Activated naive CD8-positive, alpha-beta T cell treated with anti-CD3 and anti-CD28 coated beads, Interleukin-2, amount 50 U/mL, for 16 hours (primary cell): Measurements from ENCODE around the gene PMM1.
"Not testable (repeated sequence)": the region's sequence is repeated elsewhere in the genome, so short reads cannot be mapped to it uniquely, and the experiment has no call there.

Source experiments
- DNase-seq: peaks from one replicate; pipeline ENCODE4 v3.0.0-alpha.2; 2020; ENCODE audit warnings: low read depth, low spot score

Gene PMM1

DNA sequence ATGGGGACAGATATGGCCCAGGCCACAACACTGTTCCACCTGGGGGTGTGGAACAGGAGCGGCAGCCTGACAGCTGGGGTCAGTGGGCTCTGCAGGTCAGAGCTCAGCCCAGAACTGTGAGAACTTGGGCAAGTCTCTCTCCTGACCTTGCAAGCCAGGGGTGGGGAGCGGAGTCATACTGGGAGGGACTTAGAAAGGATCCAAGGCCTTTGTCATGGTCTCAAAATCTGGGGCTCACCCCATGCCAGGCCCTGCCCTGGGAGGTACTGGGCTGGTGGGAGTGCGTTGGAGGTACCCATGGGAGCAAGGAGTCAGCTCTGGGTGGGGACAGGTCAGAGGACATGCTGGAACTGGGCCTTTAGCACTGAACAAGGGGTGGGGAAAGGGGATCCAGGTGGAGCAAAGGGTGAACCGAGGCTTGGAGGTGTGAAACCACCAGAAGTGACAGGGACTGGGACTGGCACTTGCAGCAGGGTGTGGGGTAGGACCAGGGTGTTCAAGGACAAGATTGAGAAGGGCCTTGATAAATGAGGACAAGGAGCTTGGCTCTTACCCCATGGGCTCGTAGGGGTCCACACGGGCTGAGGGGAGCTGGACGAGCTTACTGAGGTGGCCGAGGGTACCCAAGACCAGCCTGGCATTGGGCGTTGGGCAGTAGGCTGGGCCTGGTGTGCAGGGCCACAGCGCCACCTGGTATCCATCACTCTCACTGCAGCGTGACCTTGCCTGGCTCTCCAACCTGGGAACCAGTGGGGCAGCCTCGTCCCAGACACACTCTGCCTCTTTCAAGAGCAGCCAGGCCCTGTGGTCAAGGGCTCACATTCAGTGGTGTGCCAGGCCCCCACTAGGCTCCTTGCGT, 7.4 kb upstream of the PMM1 start:
- DNase-seq = no peak

DNA sequence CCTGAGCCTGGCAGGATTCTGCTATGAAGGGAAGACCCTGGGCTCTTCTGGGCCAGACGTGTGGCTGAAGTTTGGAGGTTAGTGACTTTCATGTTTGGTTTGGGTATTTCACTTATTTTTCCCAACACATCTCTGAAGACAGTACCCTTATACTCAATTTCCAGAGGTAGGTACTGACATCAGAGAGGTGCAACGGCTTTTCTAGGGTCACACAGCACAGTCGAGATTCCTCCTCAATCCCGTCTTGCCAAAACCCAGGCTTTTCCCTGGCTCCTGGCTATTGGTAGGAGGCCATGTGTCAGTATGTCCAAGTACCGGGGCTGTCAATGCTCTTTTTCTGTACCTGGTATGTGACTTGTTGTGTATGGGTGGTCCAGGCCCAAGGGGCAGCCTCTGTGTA, 6.1 kb upstream of the PMM1 start:
- DNase-seq = no peak

DNA sequence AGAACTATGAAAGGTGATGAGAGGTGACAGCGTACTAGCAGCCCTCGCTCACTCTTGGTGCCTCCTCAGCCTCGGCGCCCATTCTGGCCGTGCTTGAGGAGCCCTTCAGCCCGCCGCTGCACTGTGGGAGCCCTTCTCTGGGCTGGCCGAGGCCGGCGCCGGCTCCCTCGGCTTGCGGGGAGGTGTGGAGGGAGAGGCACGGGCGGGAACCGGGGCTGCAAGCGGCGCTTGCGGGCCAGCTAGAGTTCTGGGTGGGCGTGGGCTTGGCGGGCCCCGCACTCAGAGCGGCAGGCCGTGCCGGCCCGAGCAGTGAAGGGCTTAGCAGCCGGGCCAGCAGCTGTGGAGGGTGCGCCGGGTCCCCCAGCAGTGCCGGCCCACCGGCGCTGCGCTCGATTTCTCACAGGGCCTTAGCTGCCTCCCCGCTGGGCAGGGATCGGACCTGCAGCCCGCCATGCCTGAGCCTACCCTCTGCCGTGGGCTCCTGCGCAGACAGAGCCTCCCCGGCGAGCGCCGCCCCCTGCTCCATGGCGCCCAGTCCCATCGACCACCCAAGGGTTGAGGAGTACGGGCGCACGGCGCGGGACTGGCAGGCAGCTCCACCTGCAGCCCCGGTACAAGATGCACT, 3.8 kb upstream of the PMM1 start:
- DNase-seq = not testable (repeated sequence)

DNA sequence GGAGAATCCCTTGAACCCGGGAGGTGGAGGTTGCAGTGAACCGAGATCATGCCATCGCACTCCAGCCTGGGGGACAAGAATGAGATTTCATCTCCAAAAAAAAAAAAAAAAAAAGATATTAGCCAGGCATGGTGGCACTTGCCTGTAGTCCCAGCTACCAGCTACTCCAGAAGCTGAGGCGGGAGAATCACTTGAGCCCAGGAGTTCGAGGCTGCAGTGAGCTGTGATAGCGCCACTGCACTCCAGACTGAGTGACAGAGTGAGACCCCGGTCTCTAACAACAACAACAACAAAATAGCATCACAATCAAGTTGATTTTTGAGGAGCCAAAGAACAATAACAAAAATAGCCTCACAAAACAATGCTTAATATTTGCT, 2.3 kb downstream of the PMM1 start:
- no peak for DNase-seq

DNA sequence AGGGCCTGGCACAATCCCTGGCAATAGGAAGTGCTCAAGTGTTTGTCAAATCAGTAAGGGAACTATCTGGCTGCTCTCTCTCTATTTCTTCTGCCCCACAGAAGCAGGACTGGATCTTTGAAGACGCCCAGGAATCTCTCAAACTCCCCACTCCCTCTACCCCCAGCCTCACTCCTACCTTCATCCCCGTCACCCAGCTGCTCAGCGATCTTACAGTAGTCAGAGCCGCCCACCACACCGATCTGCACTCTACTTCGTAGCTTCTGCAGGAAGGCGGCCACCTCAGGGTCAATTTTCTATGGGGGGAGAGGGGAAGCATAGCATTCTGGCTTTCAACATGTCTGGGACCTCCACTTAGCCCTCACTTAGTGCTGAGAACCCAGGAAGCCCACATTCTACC, 3.7 kb downstream of the PMM1 start:
- DNase-seq = no peak

DNA sequence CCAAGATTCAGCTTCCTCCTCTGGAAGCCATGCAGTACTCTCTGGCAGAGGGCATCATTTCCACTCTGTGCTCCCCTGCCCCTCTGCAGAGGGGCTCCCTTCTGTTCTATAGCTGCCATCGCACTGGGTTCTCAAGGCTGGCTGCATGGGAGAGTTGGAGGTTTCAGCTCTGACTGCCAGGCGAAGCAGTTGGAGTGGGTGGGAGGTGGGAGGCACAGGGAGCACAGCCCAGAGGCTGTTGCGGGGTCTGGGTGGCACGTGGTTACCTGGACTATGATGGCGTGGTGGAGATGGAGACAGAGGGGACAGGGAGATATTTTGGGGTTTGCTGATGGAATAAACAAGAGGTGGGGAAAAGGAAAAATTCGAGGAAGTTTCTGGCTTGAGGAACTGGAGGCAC, 4.8 kb downstream of the PMM1 start:
- no peak for DNase-seq

DNA sequence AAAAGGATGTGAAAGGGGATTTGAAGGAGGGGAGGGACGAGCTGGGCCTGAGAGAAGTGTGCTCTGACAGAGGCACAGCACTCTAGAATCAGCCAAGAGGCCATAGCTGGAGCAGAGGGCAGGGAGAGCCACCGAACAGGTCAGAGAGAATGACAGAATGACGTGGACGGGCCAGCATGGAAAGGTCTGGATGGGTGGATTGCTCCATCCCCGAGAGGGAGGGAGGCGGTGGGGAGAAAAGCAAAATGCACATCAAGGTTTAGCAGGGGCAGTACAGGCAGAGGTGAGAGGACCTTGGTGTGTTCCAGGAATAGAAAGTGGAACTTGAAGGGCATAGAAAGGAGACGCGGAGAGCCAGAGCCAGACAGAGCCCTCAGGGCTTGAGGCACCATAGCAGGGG, 6.9 kb downstream of the PMM1 start:
- DNase-seq = no peak

DNA sequence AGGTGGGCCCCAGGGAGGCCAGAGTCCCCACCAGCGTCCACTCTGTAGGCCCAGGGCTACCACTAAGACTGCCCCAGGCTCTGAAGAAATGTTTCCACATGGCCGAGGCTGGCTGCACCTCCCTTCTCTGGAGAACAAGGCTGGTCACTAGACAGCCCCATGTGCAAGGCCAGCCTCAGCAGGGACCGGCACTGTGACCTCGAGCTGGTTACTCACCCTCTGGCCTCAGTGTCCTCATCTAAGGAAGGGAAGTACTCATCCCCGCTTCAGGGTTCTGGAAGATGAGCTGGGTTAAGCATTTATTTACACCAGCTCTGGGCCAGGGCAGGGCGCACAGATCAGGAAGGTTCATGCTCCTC, 9.7 kb downstream of the PMM1 start:
- DNase-seq = no peak

DNA sequence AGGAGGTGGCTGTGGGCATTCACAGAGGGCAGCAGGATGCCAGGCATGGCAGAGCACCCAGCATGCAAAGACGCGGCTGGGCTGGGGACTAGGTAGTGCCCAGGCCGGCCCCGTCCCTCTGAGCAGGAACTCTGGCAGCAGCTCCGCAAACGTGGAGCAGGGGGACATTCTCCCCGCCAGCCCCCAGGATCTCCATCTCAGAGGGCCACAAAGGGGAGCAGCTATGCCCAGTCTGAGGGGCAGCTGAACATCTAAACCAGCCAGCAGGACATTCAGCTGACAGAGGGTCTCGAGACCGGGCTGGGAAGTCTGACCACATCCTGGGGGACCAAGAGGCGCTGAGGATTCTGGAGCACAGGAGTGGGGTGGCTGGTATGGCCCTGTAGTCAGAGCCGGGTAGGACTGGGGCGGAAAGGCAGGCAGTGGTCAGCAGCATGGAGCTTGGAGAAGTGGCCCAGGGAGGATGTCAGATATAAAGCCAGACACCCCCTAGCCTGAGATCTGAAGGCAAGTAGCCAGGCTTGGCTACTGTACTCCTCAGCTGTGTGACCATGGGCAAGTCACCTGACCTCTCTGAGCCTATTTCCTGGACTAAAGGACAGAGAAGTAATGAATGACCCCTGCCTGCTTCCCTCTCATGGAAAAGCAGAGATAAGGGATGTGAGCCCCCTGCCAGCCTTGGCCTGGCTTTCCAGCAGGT, 10.2 kb downstream of the PMM1 start:
- no peak for DNase-seq

DNA sequence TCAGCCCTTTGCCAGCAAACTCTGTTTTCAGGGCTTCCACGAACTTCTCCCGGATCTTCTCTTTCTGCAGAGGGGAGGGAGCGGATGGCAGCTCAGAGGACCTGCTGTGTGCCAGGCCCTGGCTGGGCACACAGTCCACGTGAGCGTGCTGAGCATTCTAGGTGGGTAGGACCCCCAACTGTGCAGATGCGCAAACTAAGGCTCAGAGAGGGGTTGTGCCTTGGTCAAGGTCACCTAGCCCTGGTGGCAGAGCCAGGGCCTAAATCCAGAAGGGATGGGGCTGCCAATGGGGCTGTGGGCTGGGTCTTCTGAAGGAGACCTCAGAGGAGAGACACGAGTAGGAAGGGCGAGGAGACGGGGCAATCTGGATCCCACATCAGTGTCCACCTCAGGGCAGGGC, 10.8 kb downstream of the PMM1 start:
- DNase-seq = no peak

DNA sequence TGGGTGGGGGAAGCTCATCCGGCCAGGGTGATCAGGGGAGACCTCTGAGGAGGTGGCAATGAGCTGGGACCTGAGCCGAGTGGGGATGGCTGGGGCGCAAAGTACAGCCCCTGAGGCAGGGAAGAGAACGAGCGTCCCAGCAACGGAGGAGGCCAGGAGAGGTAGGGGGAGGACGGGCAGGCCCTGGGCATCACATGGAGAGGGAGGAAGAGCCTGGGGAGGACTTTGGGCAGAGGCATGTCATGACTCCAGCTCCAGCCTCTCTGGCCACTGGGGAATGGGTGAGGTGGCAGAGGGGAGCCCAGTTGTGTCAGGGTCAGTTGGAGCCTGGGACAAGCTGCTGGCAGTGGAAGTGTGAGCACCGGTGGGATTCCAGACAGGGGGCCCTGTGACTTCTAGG, 11.5 kb downstream of the PMM1 start:
- no peak for DNase-seq

DNA sequence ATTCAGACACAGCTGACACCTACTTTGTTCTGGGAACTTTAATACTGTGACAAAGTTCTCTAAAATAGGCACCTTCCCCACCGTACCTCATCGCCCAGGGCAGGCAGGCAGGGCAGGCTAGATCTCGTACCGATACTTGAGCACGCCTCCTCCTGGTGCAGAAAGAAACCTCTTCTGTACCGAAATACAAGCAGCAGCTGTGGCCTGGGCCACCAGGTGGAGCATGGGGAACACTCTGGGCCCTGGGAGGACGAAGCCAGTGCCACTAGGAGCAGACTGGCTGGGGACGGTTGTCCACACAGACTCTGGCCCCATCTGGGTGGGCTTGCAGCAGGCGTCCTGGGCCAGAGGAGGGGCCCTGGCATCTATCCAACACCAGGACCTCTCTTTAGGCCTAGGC, 12.8 kb downstream of the PMM1 start:
- DNase-seq = no peak

DNA sequence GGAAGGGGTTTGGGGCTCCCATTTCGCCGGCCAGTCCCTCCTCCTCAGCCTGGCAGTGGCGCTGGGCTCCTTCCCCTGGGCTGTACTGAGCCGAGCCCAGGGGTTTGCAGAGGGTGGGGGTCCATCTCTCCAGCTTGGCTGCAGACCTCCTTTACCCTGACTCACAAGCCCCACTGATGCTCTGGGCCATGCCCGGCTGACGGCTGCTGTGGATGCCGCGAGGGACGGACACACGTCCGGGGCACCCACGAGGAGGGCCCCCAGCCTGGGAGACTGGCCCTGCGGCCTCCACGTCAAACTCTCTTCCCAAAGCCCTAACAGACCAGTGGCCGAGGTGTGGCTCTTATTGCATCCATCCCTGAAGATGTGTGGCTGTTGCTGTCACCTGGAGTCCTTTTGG, 14.1 kb downstream of the PMM1 start:
- DNase-seq = no peak

DNA sequence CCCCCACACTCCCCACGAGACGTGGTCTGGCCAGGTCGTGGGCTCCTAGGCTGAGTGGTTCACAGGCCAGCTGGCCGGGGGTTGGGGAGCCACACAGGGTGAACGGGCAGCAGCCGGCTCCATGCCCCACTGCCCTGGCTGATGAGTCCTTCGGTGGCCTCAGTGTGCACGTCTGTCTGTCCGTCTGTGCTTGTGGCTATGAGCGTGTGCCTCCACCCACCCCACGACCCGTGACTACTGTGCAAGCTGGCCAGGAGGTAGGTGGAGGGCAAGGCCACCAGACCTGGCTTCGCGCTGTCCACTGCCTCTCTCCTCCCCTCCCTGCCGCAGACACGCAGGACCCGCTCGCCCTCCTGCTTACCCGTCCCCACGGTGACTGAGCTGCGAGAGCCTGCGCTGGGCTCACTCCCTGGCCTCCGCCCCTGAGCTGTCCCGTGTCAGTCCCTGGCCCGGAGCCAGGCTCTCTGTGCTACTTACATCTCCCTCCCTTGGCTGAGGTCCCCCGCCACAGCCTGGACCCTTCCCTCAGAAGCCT, 14.7 kb downstream of the PMM1 start:
- no peak for DNase-seq

DNA sequence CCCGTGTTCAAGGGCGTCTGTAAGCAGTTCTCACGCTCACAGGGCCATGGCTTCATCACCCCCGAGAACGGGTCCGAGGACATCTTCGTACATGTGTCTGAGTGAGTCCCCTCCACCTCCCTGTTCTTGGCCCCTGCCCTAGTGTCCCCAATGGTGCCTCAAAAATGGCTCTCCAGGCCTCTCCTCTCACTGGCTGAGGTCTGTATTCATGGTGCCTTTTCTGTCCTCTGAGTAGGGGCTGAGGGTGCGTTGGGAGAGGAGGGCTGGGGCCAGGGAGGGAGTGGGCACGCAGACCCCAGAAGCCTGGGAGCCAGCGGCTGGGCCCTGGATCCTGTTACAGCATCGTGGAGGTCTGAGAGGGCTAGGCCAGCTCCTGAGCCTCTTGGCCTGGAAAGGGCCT, 16.0 kb downstream of the PMM1 start:
- DNase-seq = no peak

DNA sequence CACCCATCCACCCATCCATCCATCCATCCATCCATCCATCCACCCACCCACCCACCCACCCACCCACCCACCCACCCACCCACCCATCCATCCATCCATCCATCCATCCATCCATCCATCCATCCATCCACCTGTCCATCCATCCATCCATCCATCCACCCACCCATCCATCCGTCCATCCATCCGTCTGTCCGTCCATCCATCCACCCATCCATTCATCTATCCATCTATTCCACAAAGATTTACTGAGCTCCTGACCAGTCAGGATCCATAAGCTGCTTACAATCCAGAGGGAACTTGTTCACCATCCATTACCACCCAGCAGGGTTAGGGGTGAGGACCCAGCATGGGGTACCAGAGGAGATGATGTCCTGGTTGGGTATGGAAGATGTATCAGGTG, 17.3 kb downstream of the PMM1 start:
- DNase-seq = not testable (repeated sequence)

DNA sequence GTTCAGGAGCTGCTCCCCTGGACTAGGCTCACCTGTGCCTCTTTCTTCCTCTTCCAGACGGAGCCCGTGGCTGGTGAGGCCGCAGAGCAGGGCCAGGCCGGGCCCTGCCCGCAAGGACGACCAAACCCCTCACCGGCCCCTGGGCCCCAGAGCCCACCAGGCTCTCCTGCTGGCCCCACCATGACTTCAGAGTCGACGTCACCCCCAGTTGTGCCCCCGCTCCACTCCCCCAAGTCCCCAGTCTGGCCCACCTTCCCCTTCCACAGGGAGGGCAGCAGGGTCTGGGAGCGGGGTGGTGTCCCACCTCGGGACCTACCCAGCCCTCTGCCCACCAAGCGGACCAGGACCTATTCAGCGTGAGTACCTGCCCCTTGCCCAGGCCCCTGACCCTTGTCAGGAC, 17.9 kb downstream of the PMM1 start:
- no peak for DNase-seq

DNA sequence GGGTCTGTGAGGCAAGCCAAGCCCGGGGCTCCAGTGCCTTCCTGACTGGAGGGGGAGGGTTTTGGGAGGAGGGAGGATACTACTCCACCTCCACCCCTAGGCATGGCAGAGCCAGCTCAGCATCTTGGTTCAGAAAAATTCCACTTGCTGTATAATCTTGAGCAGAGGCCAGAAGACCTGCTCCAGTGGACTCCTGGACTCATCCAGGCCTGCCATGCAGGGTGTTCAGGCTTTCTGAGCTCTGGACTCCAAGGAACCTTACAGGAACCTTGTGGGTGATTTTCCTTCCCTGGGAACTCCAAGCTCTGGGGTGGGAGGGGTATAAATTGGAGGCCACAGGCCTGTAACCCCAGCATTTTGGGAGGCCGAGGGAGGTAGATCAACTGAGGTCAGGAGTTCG, 19.4 kb downstream of the PMM1 start:
- DNase-seq = no peak

DNA sequence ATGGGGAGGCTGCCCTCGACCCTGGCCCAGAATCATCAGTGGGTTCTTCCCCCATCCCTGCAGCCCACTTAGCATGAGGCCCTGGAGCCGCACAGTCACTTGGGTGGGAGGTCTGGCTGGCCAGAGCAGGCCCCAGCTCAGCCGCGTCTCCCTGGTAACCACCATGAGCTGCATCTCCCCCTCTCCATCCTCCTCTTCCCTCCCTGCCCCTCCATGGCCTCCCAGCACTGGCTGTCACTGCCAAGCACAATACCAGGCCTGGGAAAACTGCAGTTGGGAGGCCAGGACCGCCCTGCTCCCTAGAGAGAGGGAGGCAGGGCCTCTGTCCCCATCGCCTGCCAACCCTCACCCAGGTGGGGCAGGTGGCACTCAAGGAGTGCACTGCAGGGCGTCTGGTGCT, 20.8 kb downstream of the PMM1 start:
- DNase-seq = no peak

DNA sequence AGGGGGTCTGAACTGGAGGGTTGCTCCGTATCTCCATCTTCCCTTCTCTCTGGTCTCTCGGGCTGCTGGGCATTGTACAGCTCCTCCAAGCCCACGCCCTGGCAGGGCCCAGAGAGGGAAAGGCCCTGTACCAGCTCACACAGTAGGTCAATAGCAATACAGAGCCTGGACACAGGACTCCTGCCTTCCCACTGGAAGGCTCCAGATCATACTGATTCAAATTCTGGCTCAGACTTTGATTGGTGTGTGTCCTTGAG, 22.2 kb downstream of the PMM1 start:
- no peak for DNase-seq

DNA sequence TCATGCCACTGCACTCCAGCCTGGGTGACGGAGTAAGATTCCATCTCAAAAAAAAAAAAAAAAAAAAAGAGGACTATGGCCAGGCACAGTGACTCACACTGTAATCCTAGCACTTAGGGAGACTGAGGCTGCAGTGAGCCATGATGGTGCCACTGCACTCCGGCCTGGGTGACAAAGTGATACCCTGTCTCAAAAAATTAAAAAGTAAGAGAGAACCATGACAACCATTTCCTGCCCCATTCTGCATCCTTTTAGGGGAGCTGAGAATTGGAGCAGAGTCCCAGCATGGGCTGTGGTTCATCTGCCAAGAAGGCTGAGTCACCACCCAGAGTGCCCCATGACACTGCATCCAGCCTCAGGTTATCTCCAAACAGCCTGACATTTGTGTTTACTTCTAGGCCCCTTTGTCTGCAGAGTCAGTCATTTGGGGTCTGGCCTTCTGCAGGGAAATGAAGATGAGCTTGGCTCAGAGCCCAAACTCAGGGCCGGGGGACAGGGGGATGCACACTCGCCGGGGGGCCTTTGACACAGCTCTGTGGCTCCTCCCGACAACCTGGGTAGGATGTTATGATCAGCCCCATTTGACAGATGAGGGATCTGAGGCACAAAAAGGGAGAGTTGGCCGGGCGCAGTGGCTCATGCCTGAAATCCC, 24.1 kb downstream of the PMM1 start:
- no peak for DNase-seq

DNA sequence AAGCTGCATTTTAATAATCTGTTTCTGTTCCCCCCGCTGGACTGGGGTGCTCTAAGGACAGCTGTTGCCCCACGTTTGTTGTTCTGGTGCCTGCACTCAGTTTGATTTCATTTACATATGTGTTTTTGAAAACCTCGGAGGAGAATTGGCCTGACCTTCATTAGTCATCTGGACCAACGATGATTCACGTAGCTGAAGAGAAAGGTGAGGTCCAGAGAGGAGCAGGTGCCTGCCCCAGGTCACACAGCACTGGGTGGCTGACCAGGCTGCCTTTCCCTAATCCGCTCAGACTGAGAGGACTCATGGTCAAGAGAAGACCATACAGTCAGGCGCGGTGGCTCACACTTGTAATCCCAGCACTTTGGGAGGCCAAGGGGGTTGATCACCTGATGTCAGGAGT, 25.1 kb downstream of the PMM1 start:
- no peak for DNase-seq
